ENCODE measurements around the gene HSCB.
"Not testable (repeated sequence)": the region's sequence is repeated elsewhere in the genome, so short reads cannot be mapped to it uniquely, and the experiment has no call there.

Gene HSCB

DNA sequence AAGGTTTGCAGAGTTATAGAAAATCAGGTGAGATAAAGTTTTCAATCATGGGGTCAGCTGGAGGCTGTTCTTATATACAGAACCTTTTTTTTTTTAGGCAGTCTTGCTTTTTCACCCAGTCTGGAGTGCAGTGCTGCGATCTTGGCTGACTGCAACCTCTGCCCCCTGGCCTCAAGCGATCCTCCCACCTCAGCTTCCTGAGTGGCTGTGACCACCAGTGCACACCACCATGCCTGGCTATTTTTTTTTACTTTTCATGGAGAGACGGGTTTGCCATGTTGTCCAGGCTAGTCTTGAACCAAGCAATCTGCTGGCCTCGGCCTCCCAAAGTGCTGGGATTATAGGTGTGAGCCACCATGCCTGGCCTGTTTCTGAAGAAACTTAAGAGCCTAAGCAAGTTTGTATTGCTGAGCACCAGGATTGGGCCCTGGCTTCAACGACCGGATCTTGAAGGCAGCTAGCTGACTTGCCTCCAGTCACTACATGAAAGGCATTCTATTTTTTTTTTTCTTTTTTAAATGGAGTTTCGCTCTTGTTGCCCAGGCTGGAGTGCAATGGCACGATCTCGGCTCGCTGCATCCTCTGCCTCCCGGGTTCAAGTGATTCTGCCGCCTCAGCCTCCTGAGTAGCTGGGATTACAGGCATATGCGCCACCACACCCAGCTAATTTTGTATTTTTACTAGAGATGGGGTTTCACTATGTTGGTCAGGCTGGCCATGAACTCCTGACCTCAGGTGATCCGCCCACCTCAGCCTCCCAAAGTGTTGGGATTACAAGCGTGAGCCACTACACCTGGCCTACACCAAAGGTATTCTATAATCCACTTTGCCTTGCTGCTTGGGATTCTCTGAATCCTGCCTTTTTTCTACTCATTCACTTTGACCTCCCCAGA lies 50.9 kb downstream of the HSCB start:
- DNase-seq = no peak

DNA sequence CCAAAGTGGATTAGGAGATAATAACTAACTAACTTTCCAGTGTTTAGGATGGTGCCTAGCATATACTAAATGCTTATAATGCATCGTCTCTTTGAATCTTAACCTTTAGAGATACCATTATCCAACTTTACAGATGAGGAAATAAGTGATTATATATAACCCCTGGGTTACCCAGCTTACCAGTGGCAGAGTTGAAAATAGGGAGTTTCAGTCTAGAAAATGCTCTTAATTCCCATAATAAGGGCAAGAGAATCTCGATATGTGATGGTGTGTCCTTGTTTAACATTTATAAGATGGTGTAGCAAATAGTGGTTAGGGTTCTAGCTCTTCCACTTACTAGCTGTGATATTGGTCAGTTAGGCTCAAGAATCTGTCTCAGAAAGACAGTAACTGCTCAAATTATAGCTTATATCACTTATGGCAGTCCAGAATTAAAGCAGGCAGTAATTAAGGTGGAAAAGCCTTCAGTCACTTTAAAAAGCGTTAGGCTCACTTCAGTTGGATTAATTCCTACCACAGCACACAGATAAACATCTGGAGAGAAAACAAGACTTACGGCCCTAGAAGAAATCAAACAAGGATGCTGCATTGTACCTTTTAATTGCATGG lies 52.2 kb downstream of the HSCB start:
- no peak for DNase-seq

DNA sequence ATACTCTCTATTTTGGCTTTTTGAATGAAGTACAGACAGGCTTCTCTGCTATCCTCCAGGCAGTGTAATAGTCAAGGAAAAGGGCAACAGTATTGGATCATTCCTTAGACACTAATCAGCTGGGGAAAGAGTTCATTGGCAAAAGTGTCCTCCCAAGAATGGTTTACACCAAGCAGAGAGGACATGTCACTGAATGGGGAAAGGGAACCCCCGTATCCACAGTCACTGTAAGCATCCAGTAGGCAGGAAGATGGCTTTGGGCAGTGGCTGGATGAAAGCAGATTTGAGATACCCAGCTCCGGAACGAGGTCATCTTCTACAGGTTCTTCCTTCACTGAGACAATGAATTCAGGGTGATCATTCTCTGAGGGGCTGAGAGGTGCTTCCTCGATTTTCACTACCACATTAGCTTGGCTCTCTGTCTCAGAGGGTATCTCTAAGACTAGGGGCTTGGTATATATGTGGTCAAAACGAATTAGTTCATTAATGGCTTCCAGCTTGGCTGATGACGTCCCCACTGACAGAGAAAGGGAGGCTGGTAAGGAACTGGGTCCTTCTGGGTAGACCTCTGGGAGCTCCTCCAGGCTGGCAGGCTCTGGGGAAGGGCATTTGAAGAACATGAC lies 53.3 kb downstream of the HSCB start:
- no peak for DNase-seq

DNA sequence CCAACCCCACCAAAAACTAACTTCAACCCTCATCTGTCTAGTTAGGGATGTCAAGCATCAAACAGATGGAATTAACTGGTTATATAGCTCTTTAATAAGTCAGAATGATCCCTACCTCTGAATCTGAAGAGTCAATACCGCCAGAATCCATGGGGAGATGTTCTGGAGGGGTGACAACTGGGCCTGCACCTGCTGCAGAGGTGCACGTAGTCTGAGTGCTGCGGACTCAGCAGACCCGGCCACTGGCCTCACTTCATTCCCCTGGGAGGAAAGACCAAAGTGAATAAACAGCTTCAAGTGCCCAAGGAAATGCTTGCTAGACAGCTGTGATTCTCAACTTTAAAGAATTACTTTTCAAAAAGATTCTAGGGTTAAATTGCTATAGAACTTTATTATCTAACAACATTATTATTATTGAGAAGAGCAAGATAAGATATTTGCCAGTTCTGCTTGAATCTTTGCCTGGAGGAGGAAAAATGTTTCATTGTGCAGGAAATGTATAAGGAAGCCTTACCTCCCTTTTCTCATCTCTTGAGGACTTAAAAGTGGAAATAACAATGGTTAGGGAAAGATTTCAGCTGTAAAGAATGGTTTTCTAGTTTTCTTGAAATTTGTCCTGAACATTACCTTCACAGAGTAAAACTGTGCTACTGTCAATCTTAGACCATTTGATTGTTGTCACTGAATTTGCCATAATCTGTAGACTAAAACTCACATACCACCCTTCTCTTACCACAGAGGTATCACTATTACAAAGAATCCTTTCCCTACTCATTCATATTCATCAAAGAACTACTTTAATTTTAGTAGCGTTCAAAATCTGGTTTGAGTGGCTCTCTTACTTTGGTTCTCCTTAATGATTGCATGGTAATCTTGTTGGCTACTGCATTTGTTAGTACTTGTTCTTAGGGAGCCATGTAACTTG lies 54.4 kb downstream of the HSCB start:
- no peak for DNase-seq

DNA sequence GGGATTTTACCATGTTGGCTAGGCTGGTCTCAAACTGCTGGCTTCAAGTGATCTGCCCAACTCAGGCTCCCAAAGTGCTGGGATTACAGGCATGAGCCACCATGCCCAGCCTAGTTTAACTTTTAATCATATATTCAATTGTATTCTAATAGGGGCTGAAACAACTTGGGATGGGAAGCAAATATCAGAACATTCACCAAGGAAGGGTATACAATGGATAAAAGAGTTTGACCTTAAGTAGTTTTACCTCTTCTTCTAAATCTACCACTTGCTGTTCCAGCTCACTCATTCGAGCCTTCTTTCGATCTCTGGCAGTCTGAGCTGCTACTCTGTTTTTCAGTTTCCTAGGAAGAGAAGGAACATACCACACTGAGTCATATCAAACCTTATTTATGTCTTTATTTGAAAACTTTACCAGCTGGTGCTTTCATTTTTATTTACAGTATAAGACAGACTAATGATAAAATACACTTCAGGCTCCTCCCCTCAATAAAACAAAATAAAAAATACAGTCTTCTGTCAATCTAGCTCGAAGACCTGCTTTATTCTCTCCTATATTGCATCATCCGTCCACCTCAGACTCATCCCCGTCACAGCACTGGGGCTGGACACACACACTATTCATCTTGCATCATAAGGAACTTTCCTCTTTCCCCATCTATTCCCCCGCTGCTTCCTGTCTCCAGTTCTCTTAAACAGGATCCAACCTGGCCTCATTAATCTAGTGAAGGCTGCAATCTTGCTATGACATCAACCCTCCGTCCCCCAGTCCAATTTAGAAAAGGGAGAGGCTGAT lies 57.2 kb downstream of the HSCB start:
- DNase-seq = no peak

DNA sequence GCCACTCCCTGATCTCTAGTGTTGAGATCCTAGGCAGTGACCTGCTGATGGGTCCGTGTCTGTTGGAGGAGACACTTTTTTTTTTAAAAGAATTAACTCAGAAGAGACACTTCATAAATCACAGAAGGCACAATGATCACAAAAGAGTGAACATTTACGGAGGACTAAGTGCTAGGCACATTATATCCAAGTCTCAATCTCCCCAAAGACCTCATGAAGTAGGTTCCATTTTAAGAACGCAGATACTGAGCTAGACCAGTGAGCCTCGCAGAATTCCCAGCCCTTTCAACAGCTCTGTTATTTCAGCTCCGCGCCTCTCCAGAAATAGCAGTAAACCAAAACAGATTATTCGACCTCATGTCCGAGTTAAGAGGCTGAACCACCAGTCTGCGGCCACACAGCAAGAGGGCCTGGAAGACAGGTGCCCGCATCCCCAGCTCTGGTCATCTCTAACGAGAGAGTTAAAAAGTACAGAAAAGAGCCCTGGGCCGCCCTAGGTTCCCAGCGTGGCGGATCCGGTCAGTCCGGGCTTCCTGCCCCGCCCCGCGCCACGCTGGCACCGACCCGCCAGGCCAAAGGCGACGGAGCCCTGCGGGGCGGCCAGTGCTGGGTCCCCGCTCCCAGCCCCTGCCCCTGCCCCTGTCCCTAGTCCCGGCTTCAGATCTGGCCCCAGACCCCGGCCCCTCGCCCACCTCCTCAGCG lies 57.9 kb downstream of the HSCB start:
- peak; percentile 33 for DNase-seq

DNA sequence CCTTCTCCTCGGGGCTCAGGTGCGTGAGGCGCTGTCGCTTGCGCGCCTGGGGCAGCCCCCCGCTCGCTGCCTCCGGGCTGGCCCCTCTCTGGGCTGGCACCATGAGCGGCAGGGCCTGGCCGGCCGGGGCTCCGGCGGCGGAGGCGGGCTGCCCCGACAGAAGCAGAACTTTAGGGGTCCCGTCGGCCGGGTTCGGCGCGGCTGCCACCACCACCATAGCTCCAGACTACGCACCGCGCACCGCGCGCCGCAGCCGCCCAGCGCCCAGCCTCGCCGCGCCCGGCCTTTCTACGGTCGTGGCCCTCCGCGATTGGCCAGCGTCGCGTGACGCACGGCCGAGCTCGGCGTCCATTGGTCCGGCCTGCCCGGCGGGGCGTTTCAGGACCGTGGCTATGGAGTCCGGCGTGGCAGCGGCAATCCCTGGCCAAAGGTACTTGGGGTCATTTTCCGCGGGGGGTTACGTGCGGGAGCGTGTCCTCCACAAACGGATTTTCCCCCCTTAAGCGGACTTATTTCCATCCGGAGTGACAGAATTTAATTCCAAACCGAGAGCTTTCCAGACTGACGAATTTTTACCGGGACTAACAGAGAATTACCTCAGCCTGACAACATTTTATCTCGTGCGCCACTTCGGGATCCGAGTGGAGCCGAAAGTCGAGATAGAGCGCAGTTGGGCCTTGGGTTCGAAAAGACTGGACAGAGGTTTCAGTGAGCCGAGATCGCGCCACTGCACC lies 58.6 kb downstream of the HSCB start, which contains the start of gene XBP1:
Gene XBP1 (minus strand): TSS at position 262 of the 734 bp plus-strand sequence.
- peak; percentile 87 for DNase-seq

DNA sequence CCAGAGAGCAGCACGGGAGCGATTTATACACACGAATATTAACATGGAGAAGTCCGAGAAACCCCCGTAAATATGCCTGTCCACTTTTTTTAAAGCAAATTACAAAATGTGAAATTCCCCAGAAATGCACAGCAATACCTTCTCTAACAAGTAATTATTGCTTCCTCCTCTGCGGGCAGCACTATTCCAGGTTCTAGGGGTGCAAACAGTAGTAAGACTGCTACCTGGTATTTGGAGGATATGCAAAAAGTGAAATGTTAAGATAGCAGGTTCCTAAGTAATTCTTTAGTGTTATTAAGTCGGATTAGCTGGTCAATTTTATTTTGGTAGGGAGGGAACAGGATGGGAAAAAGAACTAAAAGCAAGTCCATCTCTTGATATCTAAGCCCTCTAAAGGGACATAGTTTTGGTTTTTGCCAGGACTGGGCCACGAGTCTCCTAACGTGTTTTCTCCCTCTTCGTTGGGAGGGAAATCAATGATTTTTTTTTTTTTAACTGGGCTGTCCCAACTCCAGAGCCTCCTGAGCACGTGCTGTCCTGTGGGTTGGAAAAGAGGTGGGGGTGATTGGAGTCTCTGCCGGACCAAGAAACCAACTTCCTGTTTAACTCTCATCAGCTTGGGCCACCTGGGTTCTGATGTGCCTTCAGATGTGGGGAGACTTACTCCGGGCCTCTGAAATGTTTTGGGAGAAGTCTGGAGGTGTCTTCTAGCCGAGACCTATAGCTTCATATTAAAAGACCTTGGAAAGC lies 60.2 kb downstream of the HSCB start:
- no peak for DNase-seq

DNA sequence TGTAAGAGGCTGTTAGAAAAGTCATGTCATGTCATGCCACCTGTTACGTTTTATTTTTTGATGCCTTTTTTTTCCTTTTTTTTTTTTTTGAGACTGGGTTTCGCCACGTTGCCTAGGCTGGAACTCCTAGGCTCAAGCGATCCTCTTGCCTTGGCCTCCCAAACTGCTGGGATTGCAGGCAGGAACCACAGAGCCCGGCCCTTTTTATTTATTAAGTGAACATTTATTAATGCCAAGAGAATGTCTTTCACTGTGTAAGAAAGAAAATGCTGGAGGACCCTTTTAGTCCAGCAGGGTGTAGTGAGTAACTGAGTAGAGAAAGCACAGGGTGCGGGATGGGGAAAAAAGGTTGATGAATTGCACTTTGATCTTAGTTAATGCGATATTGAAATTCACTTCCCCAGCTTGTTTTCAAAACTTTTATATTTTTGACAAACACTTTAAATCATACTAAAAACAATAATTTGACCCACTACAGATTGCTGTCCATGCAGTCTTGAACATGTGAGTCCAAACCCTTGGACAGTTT lies 60.8 kb downstream of the HSCB start:
- DNase-seq = no peak

DNA sequence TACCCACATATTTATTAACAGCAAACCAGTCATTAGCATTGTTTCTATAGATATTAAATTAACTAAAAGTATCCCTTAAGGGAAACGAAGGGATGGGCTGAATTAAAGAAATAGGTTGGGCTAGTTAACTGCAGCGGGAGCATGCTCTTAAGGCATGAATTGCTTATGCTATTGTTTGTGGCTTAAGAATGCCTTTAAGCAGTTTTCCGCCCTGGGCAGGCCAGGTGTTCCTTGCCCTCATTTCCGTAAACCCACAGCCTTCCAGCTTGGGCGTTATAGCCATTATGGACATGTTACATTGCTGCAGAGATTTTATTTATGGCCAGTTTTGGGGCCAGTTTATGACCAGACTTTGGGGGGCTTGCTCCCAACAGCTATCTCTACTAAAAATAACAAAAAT lies 63.6 kb downstream of the HSCB start:
- DNase-seq = not testable (repeated sequence)

All from NCI-H1092 treated with DMSO at 0.1 percent for 48 hours (cell line).